H1 (cell line): ENCODE results near the gene OSBPL5. TPM values are rescaled to one million over a fixed set of nuclear protein-coding genes. Genes with fewer than 3 reads are reported as not detected.

ENCODE experiments used
- CTCF ChIA-PET: fragments of 300-600 bp; sonication (Branson Sonifier 250); formaldehyde crosslinking; loops from one replicate; lab custom pipeline; 2021; ENCODE audit not compliant: partially characterized antibody; lab: Charles Lee
- POLR2A ChIA-PET: fragments of 300-600 bp; sonication (Branson Sonifier 250); formaldehyde crosslinking; loops from one replicate; lab custom pipeline; 2021; ENCODE audit warnings: inconsistent platforms; ENCODE audit not compliant: partially characterized antibody; lab: Charles Lee
- DNase-seq, 2 experiments: peaks; one replicate each; pipeline versions ENCODE4 v3.0.0 to v3.0.0-alpha.2; 2010 to 2022; ENCODE audit warnings: low spot score in 2 of 2, low read depth in 1 of 2, mixed read lengths in 1 of 2
- FAIRE-seq: peaks from 2 replicates; lab custom pipeline; 2011; peaks lifted over from hg19 to GRCh38; lab: Jason Lieb, UNC
- H2AFZ ChIP-seq: 2 replicates; pipeline ENCODE4 v1.8.1; 2012; ENCODE audit warnings: low read length, inconsistent platforms
- H2AK5ac ChIP-seq: 2 replicates; pipeline ENCODE4 v1.6.1; 2013; ENCODE audit warnings: low read depth, low read length
- H2BK120ac ChIP-seq: replicated peaks from 2 replicates; pipeline ENCODE3; 2013; ENCODE audit warnings: low read depth, low read length, inconsistent platforms
- H2BK12ac ChIP-seq: 2 replicates; pipeline ENCODE4 v1.6.1; 2013; ENCODE audit warnings: low read depth, low read length
- H2BK15ac ChIP-seq: 2 replicates; pipeline ENCODE4 v1.6.1; 2013; ENCODE audit warnings: low read length
- H2BK20ac ChIP-seq: 2 replicates; pipeline ENCODE4 v1.6.1; 2013; ENCODE audit warnings: low read length
- H2BK5ac ChIP-seq: 2 replicates; pipeline ENCODE4 v1.6.1; 2013; ENCODE audit warnings: low read depth, low read length
- H3K14ac ChIP-seq: 2 replicates; pipeline ENCODE4 v1.6.1; 2013; ENCODE audit warnings: inconsistent platforms; ENCODE audit not compliant: insufficient read length
- H3K18ac ChIP-seq: 2 replicates; pipeline ENCODE4 v1.6.1; 2013; ENCODE audit warnings: low read length; ENCODE audit errors: extremely low read depth
- H3K23ac ChIP-seq: 2 replicates; pipeline ENCODE4 v1.6.1; 2013; ENCODE audit warnings: inconsistent platforms; ENCODE audit not compliant: insufficient read length
- H3K23me2 ChIP-seq: 2 replicates; pipeline ENCODE4 v1.6.1; 2013; ENCODE audit warnings: low read depth, low read length
- H3K27ac ChIP-seq: 2 replicates; pipeline ENCODE4 v1.6.1; 2011; ENCODE audit warnings: low read depth, low read length, inconsistent platforms
- H3K27me3 ChIP-seq, 4 experiments: replicated peaks in 1 of 4; 1 replicate in 1 of 4; 2 replicates in 3 of 4; pipeline versions ENCODE4 v1.6.1 to v1.8.1; 2011 to 2013; ENCODE audit warnings: low read length in 3 of 4, mild to moderate bottlenecking in 3 of 4, inconsistent platforms in 2 of 4, mixed read lengths in 2 of 4, moderate library complexity in 1 of 4; ENCODE audit not compliant: control insufficient read depth in 3 of 4, insufficient read depth in 3 of 4; ENCODE audit errors: extremely low read depth in 1 of 4
- H3K36me3 ChIP-seq, 4 experiments: 2 replicates each; pipeline versions ENCODE4 v1.6.1 to v1.8.1; 2011 to 2013; ENCODE audit warnings: mild to moderate bottlenecking in 4 of 4, low read length in 3 of 4, moderate library complexity in 2 of 4, control low read depth in 1 of 4, inconsistent platforms in 1 of 4; ENCODE audit not compliant: insufficient read depth in 4 of 4, control insufficient read depth in 2 of 4
- H3K4ac ChIP-seq: replicated peaks from 2 replicates; pipeline ENCODE3; 2013; ENCODE audit warnings: low read length, low read depth, mixed read lengths, inconsistent platforms; ENCODE audit not compliant: insufficient read length
- H3K4me1 ChIP-seq, 4 experiments: replicated peaks in 1 of 4; 1 replicate in 1 of 4; 2 replicates in 3 of 4; pipeline versions ENCODE4 v1.6.1 to v1.8.1; 2011 to 2013; ENCODE audit warnings: low read length in 3 of 4, inconsistent platforms in 2 of 4, mixed read lengths in 1 of 4; ENCODE audit not compliant: insufficient read depth in 4 of 4, control insufficient read depth in 3 of 4
- H3K4me2 ChIP-seq, 2 experiments: 2 replicates each; pipeline versions ENCODE4 v1.6.1 to v1.8.1; 2011 to 2013; ENCODE audit warnings: low read depth in 2 of 2, low read length in 2 of 2, control low read depth in 1 of 2, inconsistent platforms in 1 of 2, mild to moderate bottlenecking in 1 of 2; ENCODE audit not compliant: insufficient read depth in 1 of 2
- H3K4me3 ChIP-seq, 4 experiments: fragments of 200-600, 300-600 bp in 1 of 4; sonication (generic), shearing (Covaris generic), sonication (Bioruptor Twin) in 1 of 4; 2 replicates each; pipeline versions ENCODE4 v1.5.1 to v1.8.1; 2011 to 2016; ENCODE audit warnings: low read length in 4 of 4, low read depth in 3 of 4, control low read depth in 2 of 4, inconsistent platforms in 2 of 4, mild to moderate bottlenecking in 2 of 4, mixed read lengths in 1 of 4, moderate library complexity in 1 of 4; ENCODE audit not compliant: insufficient read depth in 2 of 4; ENCODE audit errors: extremely low read depth in 1 of 4
- H3K56ac ChIP-seq: replicated peaks from 2 replicates; pipeline ENCODE3; 2013; ENCODE audit warnings: low read depth, mild to moderate bottlenecking, mixed read lengths, low read length, inconsistent platforms; ENCODE audit not compliant: insufficient read length
- H3K79me1 ChIP-seq: 2 replicates; pipeline ENCODE4 v1.6.1; 2013; ENCODE audit warnings: low read depth, low read length, control low read depth
- H3K79me2 ChIP-seq, 2 experiments: 2 replicates each; pipeline versions ENCODE4 v1.6.1 to v1.8.1; 2012 to 2013; ENCODE audit warnings: low read length in 2 of 2, mild to moderate bottlenecking in 2 of 2, inconsistent platforms in 1 of 2; ENCODE audit not compliant: insufficient read depth in 2 of 2, control insufficient read depth in 1 of 2
- H3K9ac ChIP-seq, 4 experiments: replicated peaks in 1 of 4; 1 replicate in 1 of 4; 2 replicates in 3 of 4; pipeline versions ENCODE4 v1.6.1 to v1.8.1; 2011 to 2013; ENCODE audit warnings: low read depth in 3 of 4, low read length in 3 of 4, control low read depth in 2 of 4, mild to moderate bottlenecking in 2 of 4, moderate library complexity in 2 of 4, inconsistent platforms in 1 of 4; ENCODE audit errors: extremely low read depth in 1 of 4
- H3K9me3 ChIP-seq, 2 experiments: 2 replicates each; pipeline versions ENCODE4 v1.6.1 to v1.8.1; 2012 to 2013; ENCODE audit warnings: mild to moderate bottlenecking in 2 of 2, moderate library complexity in 2 of 2, control low read depth in 1 of 2, inconsistent platforms in 1 of 2, low read depth in 1 of 2, low read length in 1 of 2, mixed read lengths in 1 of 2; ENCODE audit not compliant: insufficient read depth in 2 of 2
- H4K20me1 ChIP-seq, 2 experiments: replicated peaks in 1 of 2; 2 replicates each; pipeline versions ENCODE3 to v1.8.1; 2011 to 2013; ENCODE audit warnings: inconsistent platforms in 2 of 2, low read length in 2 of 2, mild to moderate bottlenecking in 1 of 2; ENCODE audit not compliant: insufficient read depth in 2 of 2, control insufficient read depth in 1 of 2
- H4K5ac ChIP-seq: 2 replicates; pipeline ENCODE4 v1.6.1; 2013; ENCODE audit warnings: low read length, low read depth, mixed read lengths, inconsistent platforms; ENCODE audit not compliant: insufficient read length
- H4K8ac ChIP-seq: 2 replicates; pipeline ENCODE4 v1.8.0; 2013; ENCODE audit warnings: mild to moderate bottlenecking, moderate library complexity, low read length, inconsistent platforms; ENCODE audit not compliant: insufficient read depth; ENCODE audit errors: extremely low read depth
- H4K91ac ChIP-seq: replicated peaks from 2 replicates; pipeline ENCODE3; 2013; ENCODE audit warnings: low read length, mixed read lengths, inconsistent platforms; ENCODE audit not compliant: insufficient read length
- SP1 ChIP-seq: IDR thresholded peaks from 2 replicates; pipeline ENCODE4 v1.6.1; 2011; ENCODE audit warnings: low read depth, low read length
- WGBS, 2 experiments: shearing (Covaris generic) in 1 of 2; methylation state at CpG; one replicate each; pipeline versions ENCODE4 v1.1.6 to v1.1.7; 2013 to 2015; ENCODE audit warnings: low lambda C conversion rate in 2 of 2, mixed read lengths in 2 of 2, inconsistent platforms in 1 of 2, low coverage in 1 of 2, missing lambda C conversion rate in 1 of 2; ENCODE audit not compliant: insufficient replicate concordance in 2 of 2, insufficient coverage in 1 of 2, insufficient read length in 1 of 2; ENCODE audit errors: extremely low coverage in 1 of 2, missing lambda C conversion rate in 1 of 2; 5-methylcytosine and 5-hydroxymethylcytosine counted together
- polyA plus RNA-seq, 7 experiments: library from polyadenylated mRNA; depleted of rRNA in 3 of 7; stranded (reverse) in 5 of 7; unstranded in 2 of 7; fragments of >200 nt in 5 of 7; fragments of 200-250 nt in 2 of 7; gene quantifications; 1 replicate in 5 of 7; 2 replicates in 1 of 7; 4 replicates in 1 of 7; pipeline versions ENCODE4 v1.2.1 to v1.2.3, GENCODE V29; 2011 to 2013; ENCODE audit warnings: missing spikeins in 2 of 7, mixed read lengths in 2 of 7
- total RNA-seq: library from RNA; stranded (reverse); fragmentation: NEBNext Ultra II Directional; extraction: Animal tissue kit (Norgen Biotek cat#: 25700); gene quantifications from 2 replicates; pipeline ENCODE4 v1.2.1, GENCODE V29; 2021

The OSBPL5 gene
- total and polyA plus RNA-seq, 2 of the 8 experiments (the other 6 are each of a cell fraction or from before 2014, with no cell fraction given) = 3.4 to 9.9 TPM

DNA sequence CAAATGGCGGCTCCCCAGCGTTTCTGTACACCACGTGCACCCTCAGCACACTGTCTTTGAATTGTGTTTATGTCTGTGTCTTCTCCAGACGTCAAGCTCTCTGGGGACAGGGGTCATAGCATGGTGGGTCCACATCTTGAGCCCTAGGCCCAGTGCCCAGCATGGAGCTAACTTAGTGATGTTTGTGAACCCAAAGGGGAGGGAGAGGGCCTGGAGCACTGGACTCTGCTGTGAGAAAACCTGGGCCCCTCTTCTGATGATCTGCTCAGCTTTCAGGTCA lies 49.2 kb upstream of the OSBPL5 start:
- H3K9me3 ChIP-seq = no peaks in the 10 kb centered on the region
- ChIA-PET CTCF (interaction anchor here (0.5 to 5.7 kb wide), 12 partner anchors 10 to 177 kb away, joined by 3 to 99 read pairs (median 6); no protein-coding TSS in a partner anchor), POLR2A (interaction anchor here (0.9 to 1.4 kb wide), 2 partner anchors 16 to 18 kb away, joined by 3 read pairs; no protein-coding TSS in a partner anchor)
- H3K18ac ChIP-seq = no peak overlapping the region
- 90% methylated on average over 4 of the region's 4 CpGs; no CpG with 5 or more reads in 1 of the 2 experiments for WGBS, 2 experiments
- no peak overlapping the region for H2BK5ac ChIP-seq
- H3K4me1 ChIP-seq = peaks cover 0 to 4% (median under 1%) of the 10 kb centered on the region in 4 experiments; a peak in 2 of 7 replicates
- no peaks in the 10 kb centered on the region for H3K36me3 ChIP-seq
- H2BK20ac ChIP-seq = no peak overlapping the region
- no peaks in the 10 kb centered on the region for H4K20me1 ChIP-seq
- no peak overlapping the region for H3K27ac ChIP-seq
- no peak overlapping the region for H3K4me3 ChIP-seq
- H3K79me1 ChIP-seq = no peaks in the 10 kb centered on the region
- no peak overlapping the region for H3K56ac ChIP-seq
- H2AFZ ChIP-seq = no peak overlapping the region
- no peak overlapping the region for H2BK15ac ChIP-seq
- H3K4me2 ChIP-seq = no peak overlapping the region
- no peak overlapping the region for H3K4ac ChIP-seq
- no peak overlapping the region; the same call in 1 of the 2 replicates for H2BK12ac ChIP-seq
- no peak overlapping the region for H3K23ac ChIP-seq
- H3K79me2 ChIP-seq = no peaks in the 10 kb centered on the region
- no peak overlapping the region for H2AK5ac ChIP-seq
- no peak overlapping the region for H4K5ac ChIP-seq
- H3K14ac ChIP-seq = no peak overlapping the region
- H2BK120ac ChIP-seq = no peak overlapping the region
- no peaks in the 10 kb centered on the region for H3K27me3 ChIP-seq
- FAIRE-seq (no peak), DNase-seq (no peak)
- H4K8ac ChIP-seq = no peak overlapping the region
- no peak overlapping the region for H3K9ac ChIP-seq
- H4K91ac ChIP-seq = peak overlapping the region; percentile 25
- H3K23me2 ChIP-seq = peaks cover 2% of the 10 kb centered on the region; the same call in 1 of the 2 replicates
- no peak for TF ChIP-seq SP1
